Coronary artery (tissue), 2 donors: Measurements from ENCODE around the gene TUBGCP6.
A peak's percentile ranks its signal among the peaks of the same experiment; 100 is the strongest.

ENCODE experiments used
- DNase-seq: peaks from one replicate; pipeline ENCODE4 v3.0.0-alpha.2; 2017; ENCODE audit warnings: low spot score
- H3K27ac ChIP-seq, 2 donors: fragments of 200-600 bp; sonication (generic); one replicate each; pipeline ENCODE4 v1.5.1; 2016 to 2019
- H3K4me3 ChIP-seq: fragments of 200-600 bp; sonication (generic); 2 replicates; pipeline ENCODE4 v1.5.1; 2016; ENCODE audit warnings: mild to moderate bottlenecking, moderate library complexity
- CTCF ChIP-seq: fragments of 200-600 bp; sonication (generic); IDR thresholded peaks from one replicate; pipeline ENCODE4 v1.5.1; 2019; ENCODE audit warnings: antibody characterized with exemption

Gene TUBGCP6

DNA sequence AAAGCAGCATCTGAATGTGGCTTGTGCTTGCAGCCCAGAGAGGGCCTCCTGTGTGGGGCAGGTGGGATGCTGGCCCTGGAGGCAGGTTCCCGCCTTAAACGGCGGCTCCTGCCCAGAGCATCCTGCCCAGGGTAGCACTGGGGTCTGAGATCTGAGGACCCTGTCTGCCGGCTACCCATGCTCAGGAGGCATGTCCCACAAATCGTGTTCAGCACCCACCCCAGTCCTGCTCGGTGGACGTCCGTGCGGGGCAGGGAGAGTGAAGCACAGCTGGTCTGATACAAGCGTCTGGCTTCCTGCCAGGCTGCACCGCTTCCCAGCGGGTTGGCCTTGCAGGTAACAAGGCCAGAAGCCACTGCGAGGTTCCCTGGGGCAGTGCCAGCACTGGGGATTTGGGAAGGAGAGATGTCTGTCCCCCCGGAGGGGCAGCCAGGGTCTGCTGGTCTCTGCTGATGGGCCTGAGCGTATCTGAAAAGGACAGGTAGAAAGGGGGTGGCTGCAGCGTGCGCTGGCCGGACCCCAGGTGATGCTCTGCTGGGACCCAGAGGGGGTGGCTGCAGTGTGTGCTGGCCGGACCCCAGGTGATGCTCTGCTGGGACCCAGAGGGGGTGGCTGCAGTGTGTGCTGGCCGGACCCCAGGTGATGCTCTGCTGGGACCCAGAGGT, 55.5 kb downstream of the TUBGCP6 start:
- no peak for TF ChIP-seq CTCF
- Histone ChIP-seq H3K27ac (peak overlapping the region; percentile 77 to 84), H3K4me3 (peak overlapping the region; percentile 66)
- no peak for DNase-seq

DNA sequence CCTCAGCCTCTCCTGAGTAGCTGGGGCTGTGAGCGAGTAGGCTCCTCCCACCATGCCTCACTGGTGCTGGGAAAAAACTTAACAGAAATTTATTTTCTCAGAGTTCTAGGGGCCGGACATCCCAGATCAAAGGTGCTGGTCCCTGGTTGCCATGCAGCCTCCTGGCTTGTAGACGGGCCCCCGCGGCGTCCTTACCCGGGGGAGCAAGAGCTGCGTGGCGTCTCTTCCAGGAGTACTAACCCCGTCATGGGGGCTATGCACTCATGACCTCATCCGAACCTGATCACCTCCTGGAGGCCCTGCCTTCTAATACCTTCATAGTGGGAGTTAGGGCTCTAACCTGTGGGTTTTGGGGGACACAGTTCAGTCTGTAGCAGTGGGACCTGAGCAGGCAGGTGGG, 56.5 kb downstream of the TUBGCP6 start:
- no peak overlapping the region for H3K27ac ChIP-seq
- no peak for DNase-seq
- H3K4me3 ChIP-seq = no peak overlapping the region
- TF ChIP-seq CTCF = no peak

- Histone ChIP-seq H3K27ac (peak overlapping the region in 1 of 2 donors; percentile 77), H3K4me3 (peak overlapping the region; percentile 84)
- TF ChIP-seq CTCF = no peak
- no peak for DNase-seq
These were observed 57.9 kb downstream of the TUBGCP6 start for GRCh38 chr22:50186761-50187523.

DNA sequence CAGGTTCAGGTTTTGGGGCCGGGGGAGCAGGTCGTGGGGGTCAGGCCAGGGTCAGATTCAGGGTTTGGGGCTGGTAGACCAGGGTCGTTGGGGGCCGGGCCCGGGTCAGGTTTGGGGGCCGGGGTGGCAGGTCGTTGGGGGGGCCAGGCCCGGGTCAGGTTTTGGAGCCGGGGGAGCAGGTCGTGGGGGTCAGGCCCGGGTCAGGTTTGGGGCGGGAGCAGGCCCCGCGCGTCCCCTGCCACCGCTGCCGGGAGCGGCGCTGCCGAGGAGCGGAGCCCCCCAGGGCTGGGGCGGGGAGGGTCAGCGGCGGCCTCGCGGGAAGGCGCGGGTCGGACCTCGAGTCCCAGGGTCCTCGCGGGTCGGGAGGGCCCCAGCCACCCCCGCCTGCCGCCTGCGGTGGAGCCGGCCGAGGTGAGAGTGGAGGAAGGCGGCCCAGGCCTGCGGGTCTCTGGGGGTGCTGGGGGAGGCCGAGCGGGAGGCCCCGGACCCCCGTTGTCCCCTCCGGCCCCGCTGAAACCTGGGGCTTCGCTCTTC, 58.6 kb downstream of the TUBGCP6 start:
- no peak for DNase-seq
- Histone ChIP-seq H3K27ac (peak overlapping the region; percentile 59 to 77), H3K4me3 (peak overlapping the region; percentile 84)
- no peak for TF ChIP-seq CTCF

DNA sequence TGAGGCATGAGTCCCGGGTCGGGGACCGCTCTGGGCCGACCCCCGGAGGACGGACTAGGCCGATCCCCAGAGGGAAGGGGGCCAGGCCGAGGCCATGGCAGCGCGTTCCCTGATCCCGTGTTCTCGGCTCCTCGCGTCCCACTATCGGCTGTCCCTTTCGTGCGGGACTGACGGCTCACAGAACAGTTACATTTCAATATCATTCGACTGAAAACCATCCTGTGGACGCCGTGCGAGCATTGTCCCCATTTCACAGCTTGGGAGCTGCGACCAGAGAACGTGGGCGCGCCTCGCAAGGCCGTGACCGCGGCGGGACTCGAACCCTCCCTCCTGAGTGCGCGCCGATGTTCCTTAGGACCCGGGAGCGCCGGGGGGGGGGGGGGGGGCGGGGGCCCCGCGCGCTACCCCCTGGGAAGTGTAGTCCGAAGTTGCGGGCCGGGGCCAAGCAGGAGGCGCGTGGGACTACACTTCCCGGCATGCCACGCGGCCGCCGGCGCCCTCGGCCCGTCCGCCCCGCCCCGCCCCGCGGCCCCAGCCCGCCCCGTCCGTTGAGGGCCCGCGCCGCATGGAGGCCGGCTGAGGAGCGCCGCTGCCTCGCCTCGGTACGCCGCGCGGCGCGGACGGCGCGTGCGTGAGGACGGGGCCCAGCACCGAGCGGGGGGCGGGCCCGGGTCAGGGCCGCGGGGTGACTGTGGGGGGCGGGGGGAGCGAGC, 59.3 kb downstream of the TUBGCP6 start, which contains the start of gene TRABD:
TRABD (plus strand) TSS at position 539 of the 713 bp plus-strand sequence. CDS start 7,148 bp downstream, outside the sequence.
- DNase-seq = peak; percentile 95
- TF ChIP-seq CTCF = no peak
- Histone ChIP-seq H3K27ac (peak within 1 kb of the TSS; percentile 59 to 77), H3K4me3 (peak within 1 kb of the TSS; percentile 84)

- DNase-seq = no peak
- TF ChIP-seq CTCF = no peak
- Histone ChIP-seq H3K27ac (peak overlapping the region in 1 of 2 donors; percentile 77), H3K4me3 (peak overlapping the region; percentile 84)
These were observed 59.9 kb downstream of the TUBGCP6 start for GRCh38 chr22:50184902-50185374.
